Astrocyte (in vitro differentiated cells and primary cell): ENCODE data around the gene PPP6R2. TPM values are rescaled to one million over a fixed set of nuclear protein-coding genes. Genes with fewer than 3 reads are reported as not detected.
A peak's percentile ranks its signal among the peaks of the same experiment; 100 is the strongest.

Source experiments
- DNase-seq: peaks from one replicate; pipeline ENCODE4 v3.0.0-alpha.2; 2010; ENCODE audit warnings: low read depth
- FAIRE-seq: peaks from 2 replicates; lab custom pipeline; 2011; peaks lifted over from hg19 to GRCh38; lab: Jason Lieb, UNC
- H2AFZ ChIP-seq: 2 replicates; pipeline ENCODE4 v1.6.0; 2012; ENCODE audit warnings: low read depth, low read length, inconsistent platforms
- H3K27ac ChIP-seq: 2 replicates; pipeline ENCODE4 v1.5.1; 2011; ENCODE audit warnings: low read depth, low read length, inconsistent platforms
- H3K27me3 ChIP-seq: 2 replicates; pipeline ENCODE4 v1.6.0; 2011; ENCODE audit warnings: low read length, inconsistent platforms; ENCODE audit not compliant: insufficient read depth
- H3K36me3 ChIP-seq: 2 replicates; pipeline ENCODE4 v1.5.1; 2011; ENCODE audit warnings: low read length, inconsistent platforms; ENCODE audit not compliant: insufficient read depth
- H3K4me1 ChIP-seq: 2 replicates; pipeline ENCODE4 v1.5.1; 2011; ENCODE audit warnings: low read length, inconsistent platforms; ENCODE audit not compliant: insufficient read depth
- H3K4me2 ChIP-seq: 2 replicates; pipeline ENCODE4 v1.6.0; 2012; ENCODE audit warnings: low read length, inconsistent platforms
- H3K4me3 ChIP-seq: 2 replicates; pipeline ENCODE4 v1.5.1; 2011; ENCODE audit warnings: low read depth, mild to moderate bottlenecking, low read length, inconsistent platforms; ENCODE audit not compliant: insufficient read depth
- H3K79me2 ChIP-seq: 2 replicates; pipeline ENCODE4 v1.6.0; 2012; ENCODE audit warnings: mild to moderate bottlenecking, low read length, inconsistent platforms; ENCODE audit not compliant: insufficient read depth
- H3K9ac ChIP-seq: 2 replicates; pipeline ENCODE4 v1.6.0; 2012; ENCODE audit warnings: mild to moderate bottlenecking, low read length, inconsistent platforms
- H3K9me3 ChIP-seq: 2 replicates; pipeline ENCODE4 v1.5.1; 2012; ENCODE audit warnings: low read depth, mild to moderate bottlenecking, low read length, inconsistent platforms; ENCODE audit not compliant: insufficient read depth
- H4K20me1 ChIP-seq: 2 replicates; pipeline ENCODE4 v1.6.0; 2012; ENCODE audit warnings: low read length, inconsistent platforms; ENCODE audit not compliant: insufficient read depth
- H3K27ac Mint-ChIP-seq: one replicate; pipeline ENCODE4 v1.8.0; 2021; ENCODE audit warnings: mild to moderate bottlenecking, mixed read lengths; ENCODE audit not compliant: unreplicated experiment
- H3K27me3 Mint-ChIP-seq: one replicate; pipeline ENCODE4 v1.8.0; 2021; ENCODE audit warnings: low read depth, mixed read lengths; ENCODE audit not compliant: unreplicated experiment
- H3K36me3 Mint-ChIP-seq: one replicate; pipeline ENCODE4 v1.8.0; 2021; ENCODE audit warnings: low read depth, mixed read lengths; ENCODE audit not compliant: unreplicated experiment
- H3K4me1 Mint-ChIP-seq: one replicate; pipeline ENCODE4 v1.8.0; 2021; ENCODE audit warnings: low read depth, mixed read lengths; ENCODE audit not compliant: unreplicated experiment
- H3K4me3 Mint-ChIP-seq: one replicate; pipeline ENCODE4 v1.8.0; 2021; ENCODE audit warnings: mild to moderate bottlenecking, moderate library complexity, mixed read lengths; ENCODE audit not compliant: unreplicated experiment
- H3K9me3 Mint-ChIP-seq: one replicate; pipeline ENCODE4 v1.8.0; 2021; ENCODE audit warnings: mild to moderate bottlenecking, mixed read lengths; ENCODE audit not compliant: unreplicated experiment
- CTCF ChIP-seq: IDR thresholded peaks from 2 replicates; pipeline ENCODE4 v1.5.1; 2011; ENCODE audit warnings: low read depth, mild to moderate bottlenecking, inconsistent platforms, low read length, moderate library complexity; ENCODE audit not compliant: insufficient read depth
- EZH2 ChIP-seq: IDR thresholded peaks from 2 replicates; pipeline ENCODE4 v1.6.1; 2012; ENCODE audit warnings: mild to moderate bottlenecking, low read length, inconsistent platforms; ENCODE audit not compliant: insufficient read depth
- total RNA-seq: library from RNA; stranded (reverse); gene quantifications from 2 replicates; pipeline ENCODE4 v1.2.1, GENCODE V29; 2021

The PPP6R2 gene
- total RNA-seq, 1 donor from 2014 or later, result 48.3 TPM

DNA sequence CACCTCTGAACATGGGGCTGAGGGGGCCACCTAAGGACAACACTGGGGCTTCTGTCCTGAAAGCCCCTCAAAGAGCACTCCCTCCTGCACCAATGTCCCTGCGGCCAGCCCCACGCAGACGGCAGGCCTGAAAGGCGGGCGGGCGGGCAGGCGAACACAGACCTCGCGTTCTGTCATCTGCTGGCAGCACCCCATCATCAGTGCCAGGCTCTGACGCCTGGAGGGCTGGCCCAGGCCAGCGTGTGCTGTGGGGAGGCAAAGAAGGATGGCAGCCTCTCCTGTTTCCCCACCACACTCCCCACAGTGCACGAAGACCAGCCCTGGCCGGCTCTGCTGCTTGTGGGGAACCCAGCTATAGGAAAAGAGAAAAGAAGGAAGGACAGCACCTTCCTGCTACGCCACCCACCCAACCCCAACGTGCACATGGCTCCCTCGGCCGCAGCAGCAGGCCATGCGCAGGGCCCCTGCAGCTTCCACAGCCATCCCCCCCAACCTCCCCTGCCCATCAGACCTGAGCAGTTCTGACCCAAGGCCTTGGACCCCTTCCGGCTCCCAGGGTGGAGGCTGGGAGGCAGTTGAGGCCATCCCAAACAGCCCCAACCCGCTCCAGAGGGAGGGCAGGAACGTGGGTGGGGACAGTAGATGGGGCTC is 128.2 kb downstream of the PPP6R2 start:
- no peak overlapping the region for H3K4me3 ChIP-seq
- Mint-ChIP-seq H3K4me1 (peaks cover 19% of the 10 kb centered on the region), H3K27me3 (no peaks in the 10 kb centered on the region), H3K4me3 (no peak overlapping the region), H3K36me3 (peaks cover 4% of the 10 kb centered on the region), H3K27ac (no peak overlapping the region), H3K9me3 (no peaks in the 10 kb centered on the region)
- TF ChIP-seq EZH2, result no peak
- no peak for TF ChIP-seq CTCF
- FAIRE-seq (no peak), DNase-seq (no peak)
- H3K36me3 ChIP-seq, result no peaks in the 10 kb centered on the region
- no peaks in the 10 kb centered on the region for H3K9me3 ChIP-seq
- H3K79me2 ChIP-seq, result peaks cover 67% of the 10 kb centered on the region
- H3K27ac ChIP-seq, result no peak overlapping the region
- H4K20me1 ChIP-seq, result peaks cover 75% of the 10 kb centered on the region
- H3K4me2 ChIP-seq, result no peak overlapping the region
- no peaks in the 10 kb centered on the region for H3K27me3 ChIP-seq
- no peak overlapping the region for H2AFZ ChIP-seq
- H3K4me1 ChIP-seq, result peaks cover 36% of the 10 kb centered on the region
- H3K9ac ChIP-seq, result no peak overlapping the region

GRCh38 chr22:50471962-50472361 is 128.8 kb downstream of the PPP6R2 start:
- H3K4me2 ChIP-seq, result no peak overlapping the region
- H3K27me3 ChIP-seq, result no peaks in the 10 kb centered on the region
- DNase-seq (no peak), FAIRE-seq (no peak)
- no peak overlapping the region for H3K27ac ChIP-seq
- Mint-ChIP-seq H3K4me1 (peaks cover 19% of the 10 kb centered on the region), H3K9me3 (no peaks in the 10 kb centered on the region), H3K4me3 (peak overlapping the region; percentile 40), H3K27me3 (peaks cover under 1% of the 10 kb centered on the region), H3K36me3 (peaks cover 4% of the 10 kb centered on the region), H3K27ac (no peak overlapping the region)
- no peaks in the 10 kb centered on the region for H3K36me3 ChIP-seq
- H3K4me3 ChIP-seq, result no peak overlapping the region
- H4K20me1 ChIP-seq, result peaks cover 71% of the 10 kb centered on the region
- peaks cover 36% of the 10 kb centered on the region for H3K4me1 ChIP-seq
- no peak for TF ChIP-seq CTCF
- TF ChIP-seq EZH2, result no peak
- no peak overlapping the region for H2AFZ ChIP-seq
- H3K79me2 ChIP-seq, result peaks cover 67% of the 10 kb centered on the region
- no peaks in the 10 kb centered on the region for H3K9me3 ChIP-seq
- no peak overlapping the region for H3K9ac ChIP-seq

- peaks cover 36% of the 10 kb centered on the region for H3K4me1 ChIP-seq
- Mint-ChIP-seq H3K27ac (peak overlapping the region; percentile 14), H3K4me1 (peaks cover 19% of the 10 kb centered on the region), H3K4me3 (peak overlapping the region; percentile 90), H3K27me3 (peaks cover 10% of the 10 kb centered on the region), H3K9me3 (no peaks in the 10 kb centered on the region), H3K36me3 (peaks cover 4% of the 10 kb centered on the region)
- H3K36me3 ChIP-seq, result no peaks in the 10 kb centered on the region
- no peaks in the 10 kb centered on the region for H3K9me3 ChIP-seq
- H2AFZ ChIP-seq, result no peak overlapping the region
- no peak for TF ChIP-seq EZH2
- no peak for TF ChIP-seq CTCF
- H3K27me3 ChIP-seq, result no peaks in the 10 kb centered on the region
- H3K27ac ChIP-seq, result no peak overlapping the region
- H3K79me2 ChIP-seq, result peaks cover 63% of the 10 kb centered on the region
- H3K4me2 ChIP-seq, result peak overlapping the region; percentile 93
- DNase-seq, result no peak
- H3K9ac ChIP-seq, result peak overlapping the region; percentile 88
- no peak for FAIRE-seq
- peaks cover 61% of the 10 kb centered on the region for H4K20me1 ChIP-seq
- H3K4me3 ChIP-seq, result peak overlapping the region; percentile 63
Observed at GRCh38 chr22:50473088-50473487, 130.0 kb downstream of the PPP6R2 start.
